Measurements from ENCODE around the gene LEMD2. TPM values are rescaled to one million over a fixed set of nuclear protein-coding genes. Genes with fewer than 3 reads are reported as not detected.
A peak's percentile ranks its signal among the peaks of the same experiment; 100 is the strongest.

LEMD2 gene
- total and polyA plus RNA-seq, 7 donors: 21.3 to 63.3 (median 37.3) TPM

- 0 to 46% (median 18%) methylated on average over 1 of the region's 1 CpG for WGBS, 3 donors
- H3K4me3 ChIP-seq: no peak overlapping the region
- no peak for TF ChIP-seq CTCF (IDR thresholded peaks at IDR 0.05)
- H3K9me3 ChIP-seq: no peaks in the 10 kb centered on the region
- H3K27ac ChIP-seq: no peak overlapping the region
- ATAC-seq: no peak
- peaks cover 0 to 45% (median 13%) of the 10 kb centered on the region in 3 donors for H3K27me3 ChIP-seq (ENCODE audit: insufficient read depth in 3 of 3, low read length in 2 of 3)
- H3K4me1 ChIP-seq: no peaks in the 10 kb centered on the region
- DNase-seq: no peak
- H3K36me3 ChIP-seq (ENCODE audit: insufficient read depth in 1 of 2, low read depth in 1 of 2): no peaks in the 10 kb centered on the region
- intact Hi-C loops (cut with DNase I): no loop called here
Observed at GRCh38 chr6:33815854-33816253, 26.9 kb upstream of the LEMD2 start.

GRCh38 chr6:33813990-33814985 is 25.4 kb upstream of the LEMD2 start:
- DNase-seq (no peak), ATAC-seq (no peak)
- no peak overlapping the region for H3K27ac ChIP-seq
- peaks cover 0 to 50% (median 17%) of the 10 kb centered on the region in 3 donors for H3K27me3 ChIP-seq (ENCODE audit: insufficient read depth in 3 of 3, low read length in 2 of 3)
- no peak for TF ChIP-seq CTCF (IDR thresholded peaks at IDR 0.05)
- WGBS, 3 donors: 63 to 67% (median 64%) methylated on average over 16 to 19 of the region's 19 CpGs
- H3K36me3 ChIP-seq (ENCODE audit: insufficient read depth in 1 of 2, low read depth in 1 of 2): no peaks in the 10 kb centered on the region
- no peak overlapping the region for H3K4me3 ChIP-seq
- H3K9me3 ChIP-seq: no peaks in the 10 kb centered on the region
- no peaks in the 10 kb centered on the region for H3K4me1 ChIP-seq
- intact Hi-C loops (cut with DNase I): no loop called here

GRCh38 chr6:33813246-33813904 is 24.4 kb upstream of the LEMD2 start:
- DNase-seq (no peak), ATAC-seq (no peak)
- no peak for TF ChIP-seq CTCF (IDR thresholded peaks at IDR 0.05)
- peaks cover 0 to 57% (median 20%) of the 10 kb centered on the region in 3 donors for H3K27me3 ChIP-seq (ENCODE audit: insufficient read depth in 3 of 3, low read length in 2 of 3)
- no peaks in the 10 kb centered on the region for H3K36me3 ChIP-seq (ENCODE audit: insufficient read depth in 1 of 2, low read depth in 1 of 2)
- H3K4me1 ChIP-seq: no peaks in the 10 kb centered on the region
- no peaks in the 10 kb centered on the region for H3K9me3 ChIP-seq
- no peak overlapping the region for H3K27ac ChIP-seq
- H3K4me3 ChIP-seq: no peak overlapping the region
- WGBS, 3 donors: 63 to 66% (median 65%) methylated on average over 14 to 16 of the region's 16 CpGs
- intact Hi-C loops (cut with DNase I): no loop called here

GRCh38 chr6:33812669-33813068 is 23.7 kb upstream of the LEMD2 start:
- peak in 1 of 2 donors; percentile 44 for DNase-seq
- H3K27me3 ChIP-seq (ENCODE audit: insufficient read depth in 3 of 3, low read length in 2 of 3): peaks cover 0 to 64% (median 21%) of the 10 kb centered on the region in 3 donors
- no peak overlapping the region for H3K4me3 ChIP-seq
- ATAC-seq: peak in 1 of 4 donors; percentile 38
- WGBS, 3 donors: 1 to 4% (median 3%) methylated on average over 11 of the region's 11 CpGs
- intact Hi-C loops (cut with DNase I): no loop called here
- H3K4me1 ChIP-seq: no peaks in the 10 kb centered on the region
- H3K27ac ChIP-seq: no peak overlapping the region
- peak; percentile 41 for TF ChIP-seq CTCF (IDR thresholded peaks at IDR 0.05)
- no peaks in the 10 kb centered on the region for H3K9me3 ChIP-seq
- no peaks in the 10 kb centered on the region for H3K36me3 ChIP-seq (ENCODE audit: insufficient read depth in 1 of 2, low read depth in 1 of 2)

Data from psoas muscle (tissue), 8 donors.